WTC11 (cell line): ENCODE measurements around the gene DNAJC3.

Experiments used
- AFF4 ChIP-seq: sonication (generic); formaldehyde crosslinking; IDR thresholded peaks from 2 replicates; pipeline ENCODE4 v1.8.1; 2023; ENCODE audit warnings: mild to moderate bottlenecking, missing genetic modification reagents, borderline replicate concordance
- CBFB ChIP-seq: sonication (generic); formaldehyde crosslinking; IDR thresholded peaks from 2 replicates; pipeline ENCODE4 v1.8.1; 2022; ENCODE audit warnings: mild to moderate bottlenecking, low read depth, missing genetic modification reagents
- CTCF ChIP-seq: fragments of 200-600 bp; IDR thresholded peaks from 2 replicates; pipeline ENCODE4 v1.8.0; 2022; ENCODE audit warnings: antibody characterized with exemption
- E2F4 ChIP-seq: sonication (generic); formaldehyde crosslinking; IDR thresholded peaks from 2 replicates; pipeline ENCODE4 v1.8.1; 2022; ENCODE audit warnings: low read depth, mild to moderate bottlenecking, moderate library complexity, missing genetic modification reagents, borderline replicate concordance
- ELF4 ChIP-seq: sonication (generic); formaldehyde crosslinking; IDR thresholded peaks from 2 replicates; pipeline ENCODE4 v1.8.1; 2022; ENCODE audit warnings: low read depth, mild to moderate bottlenecking, moderate library complexity, missing genetic modification reagents
- ETV6 ChIP-seq: sonication (generic); formaldehyde crosslinking; IDR thresholded peaks from 2 replicates; pipeline ENCODE4 v1.8.1; 2022; ENCODE audit warnings: mild to moderate bottlenecking, missing genetic modification reagents
- MLX ChIP-seq: sonication (generic); formaldehyde crosslinking; IDR thresholded peaks from 2 replicates; pipeline ENCODE4 v1.8.1; 2023; ENCODE audit warnings: mild to moderate bottlenecking, missing genetic modification reagents, moderate library complexity
- NFYB ChIP-seq: sonication (generic); formaldehyde crosslinking; conservative IDR thresholded peaks from 2 replicates; pipeline ENCODE4 v1.8.0; 2022; ENCODE audit warnings: low read depth, missing genetic modification reagents
- PRDM15 ChIP-seq: sonication (generic); formaldehyde crosslinking; IDR thresholded peaks from 2 replicates; pipeline ENCODE4 v1.8.0; 2022; ENCODE audit warnings: missing genetic modification reagents
- RELA ChIP-seq: sonication (generic); formaldehyde crosslinking; IDR thresholded peaks from 2 replicates; pipeline ENCODE4 v1.8.1; 2022; ENCODE audit warnings: missing genetic modification reagents, mild to moderate bottlenecking, borderline replicate concordance
- SP1 ChIP-seq: sonication (generic); formaldehyde crosslinking; conservative IDR thresholded peaks from 2 replicates; pipeline ENCODE4 v1.8.1; 2022; ENCODE audit warnings: missing genetic modification reagents
- USF2 ChIP-seq: sonication (generic); formaldehyde crosslinking; IDR thresholded peaks from 2 replicates; pipeline ENCODE4 v1.8.1; 2023; ENCODE audit warnings: mild to moderate bottlenecking, missing genetic modification reagents, moderate library complexity
- ZNF317 ChIP-seq: sonication (generic); formaldehyde crosslinking; IDR thresholded peaks from 2 replicates; pipeline ENCODE4 v1.8.1; 2023; ENCODE audit warnings: low read depth, mild to moderate bottlenecking, moderate library complexity, missing genetic modification reagents, borderline replicate concordance
- ZNF512 ChIP-seq: sonication (generic); formaldehyde crosslinking; IDR thresholded peaks from 2 replicates; pipeline ENCODE4 v1.8.1; 2022; ENCODE audit warnings: missing genetic modification reagents, borderline replicate concordance

GRCh38 chr13:95643571-95643935 is 33.4 kb upstream of the DNAJC3 start:
- no peak for TF ChIP-seq CTCF
- no peak for TF ChIP-seq MLX (CRISPR knock-in tag)
- TF ChIP-seq ZNF317 (CRISPR knock-in tag) = no peak
- TF ChIP-seq E2F4 (CRISPR knock-in tag) = no peak
- TF ChIP-seq ELF4 (CRISPR knock-in tag) = no peak
- no peak for TF ChIP-seq NFYB (CRISPR knock-in tag)
- no peak for TF ChIP-seq USF2 (CRISPR knock-in tag)
- TF ChIP-seq ETV6 (CRISPR knock-in tag) = no peak
- TF ChIP-seq AFF4 (CRISPR knock-in tag) = no peak
- no peak for TF ChIP-seq CBFB (CRISPR knock-in tag)
- no peak for TF ChIP-seq RELA (CRISPR knock-in tag)
- TF ChIP-seq PRDM15 (CRISPR knock-in tag) = no peak
- no peak for TF ChIP-seq SP1 (CRISPR knock-in tag)
- TF ChIP-seq ZNF512 (CRISPR knock-in tag) = no peak
